ENCODE measurements around the gene APC2. TPM values are rescaled to one million over a fixed set of nuclear protein-coding genes. Genes with fewer than 3 reads are reported as not detected.

Gene APC2
- total and polyA plus RNA-seq, 12 donors, result 0.06 to 12.9 (median 0.77) TPM

GRCh38 chr19:1478934-1479707 is 29.2 kb downstream of the APC2 start, which contains the start of gene C19orf25:
Gene C19orf25, minus strand, starts transcription at chr19:1479215. Its CDS starts 312 bp downstream, at chr19:1478903.
- Histone ChIP-seq H3K4me3 (peak within 1 kb of the TSS in 3 of 4 donors; percentile 56 to 91 (median 70)), H3K9me3 (replicated peaks in 1 of 3) (no peaks in the 10 kb centered on the region), H3K4me1 (replicated peaks in 1 of 2) (peaks cover 11 to 22% of the 10 kb centered on the region in 2 donors), H3K27ac (peak within 1 kb of the TSS in 3 of 5 donors; percentile 54 to 74 (median 61)), H3K27me3 (no peaks in the 10 kb centered on the region), H3K36me3 (replicated peaks in 1 of 2) (no peaks in the 10 kb centered on the region)
- TF ChIP-seq POLR2A (IDR thresholded peaks at IDR 0.05), result peak; percentile 47 to 63
- no peak for TF ChIP-seq CTCF (IDR thresholded peaks at IDR 0.05)
- DNase-seq, result peak; percentile 92 to 96 (median 93)
- WGBS, 4 donors, result 0 to 1% (median 0%) methylated on average over 3 to 71 of the region's 71 CpGs
- intact Hi-C loops (cut with DNase I), result no loop called here

DNA sequence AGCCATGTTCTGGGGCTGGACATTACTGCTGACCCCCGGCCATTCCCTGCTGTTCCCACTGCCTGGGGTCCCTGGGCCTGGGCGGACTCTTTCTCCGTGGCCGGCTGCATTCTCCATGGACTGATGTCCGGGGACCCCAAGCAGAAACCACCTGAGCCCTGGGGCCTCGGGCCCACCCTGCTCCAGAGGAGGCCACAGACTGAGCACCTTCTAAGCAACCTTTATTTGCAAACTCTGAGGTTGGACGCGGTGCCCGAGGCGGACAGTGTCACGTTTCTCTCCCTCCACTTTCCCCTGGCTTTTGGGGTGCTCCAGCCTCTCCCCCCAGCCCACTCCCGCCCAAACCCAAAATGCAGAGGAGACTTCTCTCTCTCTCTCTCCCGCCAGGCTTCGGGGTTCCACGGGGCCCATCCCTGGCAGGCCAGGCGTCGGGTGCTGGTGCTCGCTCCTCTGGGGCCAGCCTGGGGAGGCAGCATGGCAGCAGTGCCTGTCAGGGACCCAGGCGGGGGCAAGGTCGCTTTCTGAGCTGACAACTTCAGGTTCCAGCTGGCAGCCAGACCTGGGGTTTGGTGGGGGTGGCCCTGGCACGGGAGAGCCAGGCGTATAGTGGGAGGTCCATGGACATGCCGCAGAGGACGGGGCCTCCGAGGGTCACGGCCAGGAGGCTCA is 31.4 kb downstream of the APC2 start:
- Histone ChIP-seq H3K9me3 (replicated peaks in 1 of 3) (no peaks in the 10 kb centered on the region), H3K36me3 (replicated peaks in 1 of 2) (no peaks in the 10 kb centered on the region), H3K27me3 (no peaks in the 10 kb centered on the region), H3K4me3 (no peak overlapping the region), H3K4me1 (replicated peaks in 1 of 2) (peaks cover 8 to 19% of the 10 kb centered on the region in 2 donors), H3K27ac (no peak overlapping the region)
- 86 to 91% (median 88%) methylated on average over 14 to 26 of the region's 26 CpGs for WGBS, 4 donors
- intact Hi-C loops (cut with DNase I), result no loop called here
- peak in 1 of 7 donors; percentile 14 for DNase-seq
- TF ChIP-seq POLR2A (IDR thresholded peaks at IDR 0.05) (no peak), CTCF (IDR thresholded peaks at IDR 0.05) (no peak)

- no peaks in the 10 kb centered on the region for H3K9me3 ChIP-seq (replicated peaks in 1 of 3)
- intact Hi-C loops (cut with DNase I), result no loop called here
- 90 to 98% (median 92%) methylated on average over 10 to 36 of the region's 36 CpGs for WGBS, 4 donors
- H3K27ac ChIP-seq, result no peak overlapping the region
- TF ChIP-seq CTCF (IDR thresholded peaks at IDR 0.05) (no peak), POLR2A (IDR thresholded peaks at IDR 0.05) (no peak)
- H3K27me3 ChIP-seq, result no peaks in the 10 kb centered on the region
- H3K36me3 ChIP-seq (replicated peaks in 1 of 2), result no peaks in the 10 kb centered on the region
- peaks cover 8 to 19% of the 10 kb centered on the region in 2 donors for H3K4me1 ChIP-seq (replicated peaks in 1 of 2)
- no peak overlapping the region for H3K4me3 ChIP-seq
- peak in 1 of 7 donors; percentile 14 for DNase-seq
Measured at GRCh38 chr19:1481893-1482360, 32.0 kb downstream of the APC2 start.

DNA sequence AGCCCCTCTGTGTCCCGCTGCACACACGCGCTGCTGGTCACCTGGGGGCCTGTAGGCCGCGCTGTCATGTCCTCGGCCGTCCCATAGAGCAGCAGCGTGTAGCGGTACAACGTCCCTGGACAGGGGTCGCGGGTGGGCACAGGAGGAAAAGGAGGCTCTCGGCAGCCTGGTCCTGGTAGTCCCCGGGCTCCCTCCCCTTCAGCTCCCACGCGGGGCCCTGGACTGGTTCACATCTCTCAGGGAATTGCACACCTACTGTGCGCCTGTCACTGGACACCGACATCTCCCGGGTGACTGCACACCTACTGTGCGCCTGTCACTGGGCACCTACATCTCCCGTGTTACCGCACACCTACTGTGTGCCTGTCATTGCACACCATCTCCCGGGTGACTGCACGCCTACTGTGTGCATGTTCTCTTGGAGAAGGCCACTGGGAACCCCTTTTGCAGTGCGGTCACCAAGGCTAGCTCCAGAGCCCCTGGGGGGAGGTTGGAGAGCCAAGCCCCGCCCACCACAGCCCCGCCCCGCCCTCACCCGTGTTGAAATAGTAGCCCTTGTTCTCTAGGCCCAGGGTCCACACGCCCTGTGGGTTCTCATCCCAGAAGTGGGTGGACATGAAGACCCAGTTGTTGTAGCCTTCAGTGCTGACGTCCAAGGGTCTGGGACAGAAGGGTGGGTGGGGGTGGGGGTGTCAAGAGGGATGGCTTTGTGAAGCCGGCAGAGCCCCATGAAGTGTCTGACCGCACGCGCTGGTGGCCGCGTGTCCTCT is 32.6 kb downstream of the APC2 start:
- intact Hi-C loops (cut with DNase I), result no loop called here
- Histone ChIP-seq H3K27ac (no peak overlapping the region), H3K4me1 (replicated peaks in 1 of 2) (peaks cover 8 to 16% of the 10 kb centered on the region in 2 donors), H3K27me3 (no peaks in the 10 kb centered on the region), H3K4me3 (no peak overlapping the region), H3K9me3 (replicated peaks in 1 of 3) (no peaks in the 10 kb centered on the region), H3K36me3 (replicated peaks in 1 of 2) (no peaks in the 10 kb centered on the region)
- WGBS, 4 donors, result 68 to 79% (median 78%) methylated on average over 12 to 37 of the region's 37 CpGs
- TF ChIP-seq CTCF (IDR thresholded peaks at IDR 0.05) (no peak), POLR2A (IDR thresholded peaks at IDR 0.05) (no peak)
- peak in 1 of 7 donors; percentile 19 for DNase-seq
